ENCODE data around the gene ZNF74.
"Not testable (repeated sequence)": the region's sequence is repeated elsewhere in the genome, so short reads cannot be mapped to it uniquely, and the experiment has no call there.

Gene ZNF74

DNA sequence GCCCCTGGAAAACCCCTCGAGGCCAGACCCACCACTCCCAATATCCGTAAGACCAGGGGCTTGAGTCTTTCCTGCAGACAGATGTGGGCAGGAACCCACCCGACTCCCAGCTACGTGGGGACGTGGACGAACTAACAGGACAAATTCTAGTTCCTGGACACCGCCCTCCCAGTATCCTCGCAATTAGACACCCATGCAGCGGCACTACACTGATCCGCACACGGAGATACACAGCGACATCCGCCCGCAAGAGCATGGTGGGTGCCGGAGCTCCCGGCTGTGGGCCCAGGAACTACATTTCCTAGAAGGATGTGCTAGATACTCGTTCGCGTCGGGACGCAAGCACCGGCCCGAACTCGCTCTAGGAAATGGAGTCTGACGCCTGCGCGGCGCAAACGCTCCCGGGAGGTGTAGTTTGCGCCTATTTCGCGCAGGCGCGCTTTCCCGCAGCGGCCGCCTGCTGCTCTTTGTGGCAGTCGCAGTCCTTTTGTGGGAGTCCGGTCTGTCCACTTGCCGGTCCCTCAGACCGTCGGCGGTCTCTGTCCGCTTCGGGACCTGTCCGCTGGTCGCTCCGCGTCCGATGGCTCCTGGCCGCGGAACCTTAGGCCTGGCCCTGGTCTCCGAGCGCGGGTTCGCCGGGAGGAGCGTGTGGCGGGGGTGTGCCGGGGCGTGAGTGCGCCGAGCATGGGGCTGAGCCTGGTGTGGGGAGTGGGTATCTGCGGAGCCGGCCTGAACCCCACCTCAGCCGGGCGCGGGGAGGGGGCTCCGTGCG is at the start of gene ZNF74:
Gene ZNF74 (plus strand): TSS at position 447 of the 772 bp plus-strand sequence. CDS start 478 bp downstream, outside the sequence.
- DNase-seq = peak; percentile 87

DNA sequence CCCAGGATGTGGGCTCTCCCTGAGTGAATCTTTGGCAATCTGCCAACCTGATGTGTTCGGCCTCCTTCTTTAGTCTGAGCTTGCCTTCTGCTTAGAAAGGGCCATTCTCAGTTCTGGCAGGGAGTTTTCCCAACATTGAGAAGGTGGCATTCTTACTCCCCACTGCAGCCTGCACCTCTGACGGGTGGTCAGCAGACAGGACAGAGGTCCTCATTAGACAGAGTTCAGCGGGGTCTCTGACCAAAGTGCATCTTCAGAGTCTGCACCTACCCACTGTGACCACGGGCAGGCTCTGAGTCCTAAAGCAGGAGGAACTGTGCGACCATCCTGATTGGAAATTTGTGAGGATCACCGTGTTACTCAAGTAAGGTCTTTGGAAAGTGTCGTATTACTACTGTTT is 47.4 kb upstream of the ZNF74 start:
- DNase-seq = not testable (repeated sequence)

DNA sequence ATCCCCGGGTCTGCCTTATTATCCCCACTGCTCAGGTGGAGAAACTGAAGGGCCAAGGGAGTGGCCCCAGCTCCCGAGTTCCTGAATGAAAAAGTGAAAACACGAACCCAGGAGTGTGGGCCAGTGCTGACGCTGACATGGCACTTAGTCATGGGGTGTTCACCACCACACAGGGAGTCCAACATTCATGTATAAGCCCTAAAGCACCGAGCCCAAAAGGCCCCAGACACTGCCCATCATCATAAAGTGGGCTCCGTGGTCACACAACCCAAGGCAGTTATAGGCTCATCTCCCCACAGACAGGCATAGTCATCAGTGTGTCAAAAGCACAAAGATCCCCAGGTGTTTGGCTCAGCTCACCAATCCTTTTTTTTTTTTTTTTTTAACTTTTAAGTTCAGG is 41.4 kb upstream of the ZNF74 start:
- DNase-seq = not testable (repeated sequence)

DNA sequence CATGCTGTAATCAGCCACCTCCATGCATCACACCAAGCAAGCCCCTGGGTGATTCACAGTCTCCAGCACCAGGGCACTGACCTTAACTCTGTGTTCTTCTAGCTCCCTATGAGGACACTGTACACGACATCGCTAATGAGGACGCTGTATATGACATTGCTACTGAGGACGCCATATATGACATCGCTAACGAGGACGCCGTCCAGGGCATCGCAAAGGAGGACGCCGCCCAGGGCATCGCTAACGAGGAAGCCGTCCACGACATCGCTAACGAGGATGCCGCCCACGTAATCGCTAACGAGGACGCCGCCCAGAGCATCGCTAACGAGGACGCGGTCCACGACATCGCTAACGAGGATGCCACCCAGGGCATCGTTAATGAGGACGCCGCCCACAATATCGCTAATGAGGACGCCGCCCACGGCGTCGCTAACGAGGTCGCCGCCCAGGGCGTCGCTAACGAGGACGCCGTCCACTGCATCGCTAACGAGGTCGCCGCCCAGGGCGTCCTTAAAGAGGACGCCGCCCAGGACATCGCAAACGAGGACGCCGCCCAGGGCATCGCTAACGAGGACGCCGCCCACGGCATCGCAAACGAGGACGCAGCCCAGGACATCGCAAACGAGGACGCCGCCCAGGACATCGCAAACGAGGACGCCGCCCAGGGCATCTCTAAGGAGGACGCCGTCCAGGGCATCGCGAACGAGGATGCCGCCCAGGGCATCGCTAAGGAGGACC is 39.5 kb upstream of the ZNF74 start:
- DNase-seq = no peak

DNA sequence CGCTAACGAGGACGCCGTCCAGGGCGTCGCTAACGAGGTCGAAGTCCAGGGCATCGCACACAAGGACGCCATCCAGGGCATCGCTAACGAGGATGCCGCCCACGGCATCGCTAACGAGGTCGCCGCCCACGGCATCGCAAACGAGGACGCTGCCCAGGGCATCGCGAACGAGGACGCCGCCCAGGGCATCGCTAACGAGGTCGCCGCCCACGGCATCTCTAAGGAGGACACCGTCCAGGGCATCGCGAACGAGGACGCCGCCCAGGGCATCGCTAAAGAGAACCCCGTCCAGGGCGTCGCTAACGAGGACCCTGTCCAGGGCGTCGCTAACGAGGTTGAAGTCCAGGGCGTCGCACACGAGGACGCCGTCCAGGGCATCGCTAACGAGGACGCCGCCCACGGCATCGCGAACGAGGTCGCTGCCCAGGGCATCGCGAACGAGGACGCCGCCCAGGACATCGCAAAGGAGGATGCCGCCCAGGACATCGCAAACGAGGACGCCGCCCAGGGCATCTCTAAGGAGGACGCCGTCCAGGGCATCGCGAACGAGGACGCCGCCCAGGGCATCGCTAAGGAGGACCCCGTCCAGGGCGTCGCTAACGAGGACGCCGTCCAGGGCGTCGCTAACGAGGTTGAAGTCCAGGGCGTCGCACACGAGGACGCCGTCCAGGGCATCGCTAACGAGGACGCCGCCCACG is 37.9 kb upstream of the ZNF74 start:
- DNase-seq = not testable (repeated sequence)

DNA sequence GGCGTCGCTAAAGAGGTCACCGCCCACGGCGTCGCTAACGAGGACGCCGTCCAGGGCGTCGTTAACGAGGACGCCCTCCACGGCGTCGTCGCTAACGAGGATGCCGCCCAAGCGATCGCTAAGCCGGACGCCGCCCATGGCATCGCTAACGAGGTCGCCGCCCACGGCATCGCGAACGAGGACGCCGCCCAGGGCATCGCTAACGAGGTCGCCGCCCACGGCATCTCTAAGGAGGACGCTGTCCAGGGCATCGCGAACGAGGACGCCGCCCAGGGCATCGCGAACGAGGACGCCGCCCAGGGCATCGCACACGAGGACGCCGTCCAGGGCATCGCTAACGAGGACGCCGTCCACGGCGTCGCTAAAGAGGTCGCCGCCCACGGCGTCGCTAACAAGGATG is 37.0 kb upstream of the ZNF74 start:
- DNase-seq = not testable (repeated sequence)

DNA sequence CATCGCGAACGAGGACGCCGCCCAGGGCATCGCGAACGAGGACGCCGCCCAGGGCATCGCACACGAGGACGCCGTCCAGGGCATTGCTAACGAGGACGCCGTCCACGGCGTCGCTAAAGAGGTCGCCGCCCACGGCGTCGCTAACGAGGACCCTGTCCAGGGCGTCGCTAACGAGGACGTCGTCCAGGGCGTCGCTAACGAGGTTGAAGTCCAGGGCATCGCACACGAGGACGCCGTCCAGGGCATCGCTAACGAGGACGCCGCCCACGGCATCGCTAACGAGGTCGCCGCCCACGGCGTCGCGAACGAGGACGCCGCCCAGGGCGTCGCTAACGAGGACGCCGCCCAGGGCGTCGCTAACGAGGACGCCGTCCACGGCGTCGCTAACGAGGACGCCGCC is 36.0 kb upstream of the ZNF74 start:
- DNase-seq = not testable (repeated sequence)

DNA sequence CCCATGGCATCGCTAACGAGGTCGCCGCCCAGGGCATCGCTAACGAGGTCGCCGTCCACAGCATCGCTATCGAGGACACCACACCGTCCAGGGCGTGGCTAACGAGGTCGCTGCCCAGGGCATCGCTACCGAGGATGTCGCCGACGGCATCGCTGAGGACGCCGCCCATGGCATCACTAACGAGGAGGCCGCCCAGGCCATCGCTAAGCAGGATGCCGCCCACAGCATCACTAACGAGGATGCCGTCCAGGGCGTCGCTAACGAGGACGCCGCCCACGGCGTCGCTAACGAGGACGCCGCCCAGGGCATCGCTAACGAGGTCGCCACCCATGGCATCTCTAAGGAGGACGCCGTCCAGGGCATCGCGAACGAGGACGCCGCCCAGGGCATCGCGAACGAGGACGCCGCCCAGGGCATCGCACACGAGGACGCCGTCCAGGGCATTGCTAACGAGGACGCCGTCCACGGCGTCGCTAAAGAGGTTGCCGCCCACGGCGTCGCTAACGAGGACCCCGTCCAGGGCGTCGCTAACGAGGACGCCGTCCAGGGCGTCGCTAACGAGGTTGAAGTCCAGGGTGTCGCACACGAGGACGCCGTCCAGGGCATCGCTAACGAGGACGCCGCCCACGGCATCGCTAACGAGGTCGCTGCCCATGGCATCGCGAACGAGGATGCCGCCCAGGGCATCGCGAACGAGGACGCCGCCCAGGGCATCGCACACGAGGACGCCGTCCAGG is 35.3 kb upstream of the ZNF74 start:
- DNase-seq = not testable (repeated sequence)

DNA sequence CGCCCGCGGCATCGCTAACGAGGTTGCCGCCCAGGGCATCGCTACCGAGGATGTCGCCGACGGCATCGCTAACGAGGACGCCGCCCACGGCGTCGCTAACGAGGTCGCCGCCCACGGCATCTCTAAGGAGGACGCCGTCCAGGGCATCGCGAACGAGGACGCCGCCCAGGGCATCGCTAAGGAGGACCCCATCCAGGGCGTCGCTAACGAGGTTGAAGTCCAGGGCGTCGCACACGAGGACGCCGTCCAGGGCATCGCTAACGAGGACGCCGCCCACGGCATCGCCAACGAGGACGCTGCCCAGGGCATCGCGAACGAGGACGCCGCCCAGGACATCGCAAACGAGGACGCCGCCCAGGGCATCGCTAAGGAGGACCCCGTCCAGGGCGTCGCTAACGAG is 33.7 kb upstream of the ZNF74 start:
- not testable (repeated sequence) for DNase-seq

DNA sequence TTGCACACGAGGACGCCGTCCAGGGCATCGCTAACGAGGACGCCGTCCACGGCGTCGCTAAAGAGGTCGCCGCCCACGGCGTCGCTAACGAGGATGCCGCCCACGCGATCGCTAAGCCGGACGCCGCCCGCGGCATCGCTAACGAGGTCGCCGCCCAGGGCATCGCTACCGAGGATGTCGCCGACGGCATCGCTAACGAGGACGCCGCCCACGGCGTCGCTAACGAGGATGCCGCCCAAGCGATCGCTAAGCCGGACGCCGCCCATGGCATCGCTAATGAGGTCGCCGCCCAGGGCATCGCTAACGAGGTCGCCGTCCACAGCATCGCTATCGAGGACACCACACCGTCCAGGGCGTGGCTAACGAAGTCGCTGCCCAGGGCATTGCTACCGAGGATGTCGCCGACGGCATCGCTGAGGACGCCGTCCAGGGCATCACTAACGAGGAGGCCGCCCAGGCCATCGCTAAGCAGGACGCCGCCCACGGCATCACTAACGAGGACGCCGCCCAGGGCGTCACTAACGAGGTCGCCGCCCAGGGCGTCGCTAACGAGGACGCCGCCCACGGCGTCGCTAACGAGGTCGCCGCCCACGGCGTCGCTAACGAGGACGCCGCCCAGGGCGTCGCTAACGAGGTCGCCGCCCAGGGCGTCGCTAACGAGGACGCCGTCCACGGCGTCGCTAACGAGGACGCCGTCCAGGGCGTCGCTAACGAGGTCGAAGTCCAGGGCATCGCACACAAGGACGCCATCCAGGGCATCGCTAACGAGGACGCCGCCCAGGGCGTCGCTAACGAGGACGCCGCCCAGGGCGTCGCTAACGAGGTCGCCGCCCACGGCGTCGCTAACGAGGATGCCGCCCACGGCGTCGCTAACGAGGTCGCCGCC is 32.8 kb upstream of the ZNF74 start:
- not testable (repeated sequence) for DNase-seq

DNA sequence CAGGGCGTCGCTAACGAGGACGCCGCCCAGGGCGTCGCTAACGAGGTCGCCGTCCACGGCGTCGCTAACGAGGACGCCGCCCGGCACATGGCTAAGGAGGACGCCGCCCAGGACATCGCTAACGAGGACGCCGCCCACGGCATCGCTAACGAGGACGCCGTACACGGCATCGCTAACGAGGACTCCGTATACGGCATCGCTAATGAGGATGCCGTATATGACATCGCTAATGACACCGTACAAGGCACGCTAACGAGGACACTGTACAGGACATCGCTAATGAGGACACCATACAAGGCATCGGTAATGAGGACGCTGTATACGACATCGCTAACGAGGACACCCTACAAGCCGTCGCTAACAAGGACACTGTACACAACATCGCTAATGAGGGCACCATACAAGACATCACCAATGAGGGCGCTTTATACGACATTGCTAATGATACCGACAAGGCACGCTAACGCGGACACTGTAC is 32.2 kb upstream of the ZNF74 start:
- not testable (repeated sequence) for DNase-seq

DNA sequence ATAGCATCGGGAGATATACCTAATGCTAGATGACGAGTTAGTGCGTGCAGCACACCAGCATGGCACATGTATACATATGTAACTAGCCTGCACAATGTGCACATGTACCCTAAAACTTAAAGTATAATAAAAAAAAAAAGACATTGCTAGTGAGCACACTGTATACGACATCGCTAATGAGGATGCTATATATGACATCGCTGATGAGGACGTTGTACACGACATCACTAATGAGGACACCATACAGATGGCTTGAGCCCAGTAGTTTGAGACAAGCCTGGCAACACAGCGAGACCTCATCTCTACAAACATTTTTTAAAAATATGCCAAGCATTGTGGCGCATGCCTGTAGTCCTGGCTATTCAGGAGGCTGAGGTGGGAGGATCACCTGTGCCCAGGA is 31.5 kb upstream of the ZNF74 start:
- DNase-seq = not testable (repeated sequence)

DNA sequence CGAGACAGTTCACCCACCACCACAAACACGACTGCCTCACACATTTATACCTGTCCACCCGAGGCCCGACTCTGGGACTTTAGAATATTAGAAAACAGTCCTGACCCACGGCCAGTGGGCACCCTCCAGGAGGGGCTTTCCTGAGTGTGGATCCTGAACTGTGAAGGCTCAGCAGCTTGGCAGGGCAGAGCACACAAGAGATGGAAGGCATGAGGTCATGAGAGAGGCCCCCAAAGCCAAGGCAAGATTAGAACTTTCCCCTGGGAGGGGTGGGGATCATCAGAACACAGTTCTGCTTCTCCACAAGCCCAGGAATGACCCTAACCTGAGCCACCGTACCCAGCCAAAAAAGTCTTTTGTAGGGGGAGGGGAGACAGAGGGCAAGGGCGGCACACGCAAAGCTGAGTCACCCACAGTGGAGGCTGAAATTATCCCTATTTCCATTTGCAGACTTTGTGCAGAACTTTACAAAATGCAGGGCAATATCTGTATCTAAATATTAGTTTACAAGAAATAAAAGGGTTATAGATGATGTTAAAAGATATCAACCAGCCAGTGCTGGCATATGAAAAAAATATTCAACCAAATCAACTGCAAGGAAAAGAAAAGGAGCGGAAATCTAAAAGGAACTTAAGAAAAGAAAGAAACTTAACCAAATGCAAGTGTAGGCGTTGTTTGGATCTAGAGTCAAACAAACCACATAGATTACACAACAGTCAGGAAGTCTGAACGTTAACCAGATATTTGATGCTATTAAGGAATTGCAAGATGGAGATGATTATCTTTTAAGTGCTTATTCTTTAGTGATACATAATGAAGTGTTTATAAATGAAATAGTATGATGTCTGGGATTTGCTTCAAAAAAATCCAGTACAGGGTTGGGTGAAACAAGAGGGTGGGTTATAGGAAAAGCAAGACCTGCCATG is 29.4 kb upstream of the ZNF74 start:
- not testable (repeated sequence) for DNase-seq

DNA sequence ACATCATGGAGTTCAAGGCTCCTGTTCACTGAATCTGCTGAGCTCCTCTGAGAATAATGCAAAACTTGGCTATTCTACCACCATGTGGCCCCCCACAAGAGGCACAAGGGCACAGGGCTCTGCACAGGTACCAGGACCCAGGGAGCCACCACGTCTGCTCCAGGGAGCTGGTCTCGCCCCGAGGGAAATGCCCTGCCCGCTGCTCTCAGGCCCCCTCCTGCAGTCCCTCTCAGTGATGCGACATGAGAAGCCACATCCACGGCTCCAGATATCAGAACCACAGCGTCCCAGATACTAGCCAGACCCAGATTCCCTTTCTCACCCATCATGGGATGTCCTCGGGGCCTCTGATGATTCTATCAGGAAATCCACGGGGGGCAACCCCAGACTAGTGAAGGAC is 27.1 kb upstream of the ZNF74 start:
- DNase-seq = not testable (repeated sequence)

DNA sequence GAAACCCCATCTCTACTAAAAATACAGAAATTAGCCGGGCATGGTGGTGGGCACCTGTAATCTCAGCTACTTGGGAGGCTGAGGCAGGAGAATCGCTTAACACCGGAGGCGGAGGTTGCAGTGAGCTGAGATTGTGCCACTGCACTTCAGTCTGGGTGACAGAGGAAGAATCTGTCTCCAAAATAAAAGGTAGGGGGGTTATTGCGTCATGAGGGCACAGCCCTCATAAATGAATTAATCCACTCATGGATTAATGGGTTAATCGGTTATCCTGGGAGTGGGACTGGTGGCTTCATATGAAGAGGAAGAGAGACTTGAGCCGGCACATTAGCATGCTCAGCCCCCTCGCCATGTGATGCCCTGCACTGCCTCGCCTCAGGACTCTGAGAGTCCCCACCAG is 25.1 kb upstream of the ZNF74 start:
- not testable (repeated sequence) for DNase-seq

DNA sequence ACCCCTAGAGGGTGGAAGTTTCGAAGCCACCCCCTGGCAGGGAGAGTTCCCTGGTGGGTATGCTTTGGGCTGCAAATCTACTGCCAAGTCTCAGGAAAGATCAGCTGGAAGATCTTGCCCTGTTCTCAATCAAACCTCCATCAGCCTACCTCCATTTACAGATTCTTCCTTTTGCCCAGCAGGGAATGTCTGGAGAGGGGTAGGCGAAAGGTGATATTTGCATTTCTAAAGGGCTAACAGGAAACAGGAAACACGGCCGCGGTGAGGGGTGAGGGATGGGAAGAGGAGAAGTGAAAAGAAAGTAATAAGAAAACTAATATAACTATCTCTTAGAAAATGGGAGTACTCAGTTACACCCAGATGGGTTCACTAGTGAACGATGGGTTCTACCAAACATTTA is 22.3 kb upstream of the ZNF74 start:
- DNase-seq = not testable (repeated sequence)

DNA sequence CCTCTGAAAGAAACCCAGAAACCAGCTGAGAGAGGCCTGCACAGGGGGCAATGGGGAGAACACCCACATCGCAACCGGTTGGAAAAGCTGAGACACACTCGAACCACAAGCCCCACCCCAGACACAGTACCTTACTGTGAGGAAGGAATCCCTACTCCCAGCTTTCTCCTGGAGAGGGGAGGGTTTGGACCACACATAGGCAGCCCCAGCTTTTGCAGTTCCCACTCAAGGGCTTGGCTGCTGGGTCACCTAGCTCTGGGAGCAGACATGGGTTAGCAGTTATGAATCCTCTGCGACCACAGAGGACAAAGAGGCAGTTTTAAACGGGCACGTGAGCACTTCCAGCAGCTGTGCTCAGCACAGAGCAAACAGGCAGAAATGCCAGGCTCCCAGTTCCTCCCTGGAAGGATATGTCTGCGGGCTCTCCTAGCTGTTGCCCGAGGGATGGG is 21.5 kb upstream of the ZNF74 start:
- DNase-seq = not testable (repeated sequence)

DNA sequence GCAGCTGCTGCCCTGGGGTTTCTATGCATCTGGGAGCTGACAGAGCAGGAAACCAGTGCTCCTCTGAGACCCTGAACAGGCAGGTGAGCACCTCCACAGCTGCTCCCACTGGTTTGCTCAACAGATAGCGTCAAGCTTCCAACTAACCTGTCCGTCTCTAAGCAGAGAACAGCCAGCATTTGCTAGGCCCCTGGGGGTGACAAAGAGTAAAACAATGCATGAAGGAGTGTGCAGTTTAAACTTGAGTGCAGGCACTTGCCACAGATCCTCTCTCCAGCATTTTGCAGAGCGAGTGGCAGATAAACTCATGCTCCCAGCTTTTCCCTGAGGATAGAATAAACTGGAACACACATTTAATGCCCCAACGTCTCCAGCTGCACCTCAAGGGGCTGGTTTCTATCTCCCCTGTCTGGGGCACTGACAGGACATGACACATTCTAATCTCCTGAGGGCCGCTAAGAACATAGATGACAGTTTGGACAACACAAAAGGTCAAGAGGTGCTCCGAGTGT is 20.7 kb upstream of the ZNF74 start:
- DNase-seq = not testable (repeated sequence)

DNA sequence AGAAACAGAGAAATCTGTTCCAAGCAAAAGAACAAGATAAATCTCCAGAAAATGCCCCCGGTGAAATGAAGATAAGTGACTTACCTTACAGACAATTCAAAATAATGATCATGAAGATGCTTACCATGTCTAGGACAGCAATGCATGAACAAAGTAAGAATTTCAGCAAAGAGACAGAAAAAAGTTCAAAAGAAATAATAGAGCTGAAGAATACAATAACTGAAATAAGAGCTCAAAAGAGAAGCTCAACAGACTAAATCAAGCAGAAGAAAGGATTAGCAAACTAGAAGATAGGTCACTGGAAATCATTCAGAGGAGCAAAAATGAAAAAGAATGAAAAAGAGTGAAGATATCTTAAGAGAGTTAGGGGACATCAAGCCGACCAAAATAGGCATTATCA is 19.8 kb upstream of the ZNF74 start:
- DNase-seq = not testable (repeated sequence)

DNA sequence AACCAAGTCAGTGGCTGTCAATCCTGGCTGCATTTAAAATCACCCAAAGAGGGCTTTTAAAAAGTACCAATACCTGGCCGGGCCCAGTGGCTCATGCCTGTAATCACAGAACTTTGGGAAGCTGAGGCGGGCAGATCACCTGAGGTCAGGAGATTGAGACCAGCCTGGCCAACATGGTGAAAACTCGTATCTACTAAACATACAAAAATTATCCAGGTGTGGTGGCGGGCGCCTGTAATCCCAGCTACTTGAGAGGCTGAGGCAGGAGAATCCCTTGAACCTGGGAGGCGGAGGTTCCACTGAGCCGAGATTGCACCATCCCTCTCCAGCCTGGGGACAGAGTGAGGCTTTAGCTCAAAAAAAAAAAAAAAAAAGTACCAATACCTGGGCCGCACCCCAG is 17.7 kb upstream of the ZNF74 start:
- not testable (repeated sequence) for DNase-seq

Measured in NCI-H1436 (cell line).